ENCODE data around the gene RPL7L1.
"Not testable (repeated sequence)": the region's sequence is repeated elsewhere in the genome, so short reads cannot be mapped to it uniquely, and the experiment has no call there.

RPL7L1 gene

DNA sequence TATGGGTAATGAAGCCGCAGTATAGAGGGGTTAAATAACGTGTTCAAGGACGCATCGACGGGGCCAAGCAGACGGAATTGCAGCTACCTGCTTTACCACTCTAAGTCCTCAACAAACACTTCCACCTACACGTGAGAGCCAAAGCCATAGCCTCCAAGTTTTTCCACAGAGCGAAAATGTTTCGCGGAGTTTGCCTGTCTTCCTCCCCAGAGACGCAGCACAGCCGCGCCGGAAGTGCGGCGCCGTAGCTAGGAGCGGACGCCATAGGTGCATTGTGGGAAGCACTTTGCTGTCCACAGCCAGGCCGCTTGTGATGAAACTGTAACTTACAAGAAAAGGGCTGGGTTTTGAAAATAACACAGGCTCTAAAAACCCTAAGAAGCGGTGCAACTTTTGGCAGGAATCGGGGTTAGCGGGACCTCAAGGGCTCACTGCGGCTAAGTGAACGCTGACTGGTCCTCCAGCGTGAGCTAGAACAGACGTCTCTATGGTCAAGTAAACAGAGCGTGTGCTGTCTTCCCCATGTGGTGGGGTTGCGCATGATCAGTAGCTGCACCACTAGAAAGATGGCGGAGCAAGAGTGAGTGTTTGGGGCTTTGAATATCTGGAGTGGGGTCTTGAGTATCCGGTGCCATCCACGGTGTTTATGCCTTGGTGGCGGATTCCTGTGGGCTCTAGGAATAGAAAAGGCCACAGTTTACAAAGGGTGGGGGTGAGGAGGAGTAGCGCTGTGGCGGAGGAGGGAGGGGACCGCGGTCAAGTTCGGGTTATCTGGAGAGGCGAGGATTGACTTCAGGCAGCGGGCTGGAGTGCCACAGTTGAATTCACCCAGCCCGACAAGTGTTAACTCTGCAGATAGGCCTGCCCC lies at the start of gene RPL7L1:
TSS of gene RPL7L1 (plus strand) at position 245 of the 868 bp plus-strand sequence. CDS start at position 540, 295 bp downstream.
- peak; percentile 96 for DNase-seq

DNA sequence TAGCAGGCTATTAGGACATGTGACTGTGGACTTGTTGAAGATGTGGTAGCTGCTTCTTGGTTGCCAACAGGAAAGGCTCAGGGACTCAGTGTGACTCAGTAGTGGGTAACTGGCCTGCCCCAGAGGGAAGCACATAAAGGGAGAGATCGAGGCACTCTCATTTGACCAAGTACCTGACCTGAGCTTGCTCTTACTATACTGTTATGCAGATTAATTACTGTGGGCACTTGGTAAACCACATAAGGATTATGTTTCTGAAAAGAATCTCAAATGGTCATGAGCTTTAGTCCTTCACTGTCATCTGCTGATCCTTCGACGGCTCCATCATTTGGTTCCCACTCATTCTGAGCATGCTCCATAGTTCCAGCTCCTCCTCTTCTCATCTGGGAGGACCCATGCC lies 48.2 kb upstream of the RPL7L1 start:
- DNase-seq = no peak

DNA sequence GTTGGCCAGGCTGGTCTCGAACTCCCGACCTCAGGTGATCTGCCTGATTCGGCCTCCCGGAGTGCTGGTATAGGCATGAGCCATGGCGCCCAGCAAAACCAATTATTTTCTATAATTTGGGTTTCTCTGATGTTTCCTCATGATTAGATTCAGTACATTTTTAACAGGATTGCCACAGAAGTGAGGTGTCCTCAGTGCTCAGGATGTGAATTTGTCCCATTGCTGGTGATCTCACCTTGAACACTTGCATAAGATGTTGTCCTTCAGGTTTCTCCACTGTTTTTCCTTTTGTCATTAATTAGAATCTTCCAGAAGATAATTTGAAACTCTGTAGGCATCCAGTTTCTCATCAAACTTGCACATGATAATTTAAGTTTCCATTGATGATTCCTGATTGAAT lies 45.4 kb upstream of the RPL7L1 start:
- no peak for DNase-seq

DNA sequence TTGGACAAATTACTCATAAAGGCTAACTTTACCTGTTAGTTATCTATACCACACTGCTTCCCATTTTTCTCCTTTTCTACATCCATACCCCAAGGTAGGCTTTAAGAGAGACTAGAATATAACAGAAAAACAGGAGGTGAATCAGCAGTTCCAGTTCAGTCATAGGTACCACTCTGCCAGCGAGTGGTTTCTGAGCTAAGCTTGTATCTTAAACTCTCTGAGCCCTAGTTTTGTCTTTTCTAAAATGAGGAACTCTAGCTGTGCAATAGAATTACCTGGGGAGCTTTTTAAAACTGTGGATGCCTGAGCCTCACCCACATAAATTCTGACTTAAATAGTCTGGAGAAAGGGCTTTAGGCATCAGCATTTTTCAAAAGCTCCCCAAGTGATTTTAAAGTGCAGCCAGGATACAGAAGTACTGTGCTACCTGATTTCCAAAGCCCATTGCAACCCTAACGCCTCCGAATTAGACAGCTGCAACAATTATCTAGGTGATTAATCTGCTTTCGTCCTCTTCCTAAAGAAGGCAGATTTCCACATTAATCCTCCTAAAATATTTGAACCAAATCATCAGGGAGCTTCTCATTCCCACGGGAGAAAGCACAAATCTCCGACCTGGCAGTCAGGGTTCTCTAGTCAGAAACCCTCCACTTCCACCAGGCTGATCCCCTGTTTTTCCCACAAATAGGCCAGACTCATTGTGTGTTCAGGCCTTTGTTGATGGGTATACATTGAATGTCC lies 37.4 kb upstream of the RPL7L1 start:
- peak; percentile 11 for DNase-seq

DNA sequence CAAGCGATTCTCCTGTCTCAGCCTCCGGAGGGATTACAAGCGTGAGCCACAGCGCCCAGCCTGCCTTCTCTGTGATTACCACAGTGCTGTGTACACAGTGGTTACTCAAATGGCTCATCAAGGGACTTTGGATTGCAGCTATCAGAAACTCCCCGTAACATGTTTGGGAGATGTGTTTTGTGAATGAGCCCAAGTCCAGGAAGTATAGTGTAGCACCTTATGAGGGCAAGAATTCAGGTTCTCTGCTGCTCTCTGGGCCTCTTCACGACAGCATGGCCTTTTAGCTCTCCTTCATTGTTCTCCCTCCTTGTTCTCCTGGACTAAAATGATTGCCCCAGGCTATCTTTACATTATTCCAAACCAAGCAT lies 34.1 kb upstream of the RPL7L1 start:
- no peak for DNase-seq

DNA sequence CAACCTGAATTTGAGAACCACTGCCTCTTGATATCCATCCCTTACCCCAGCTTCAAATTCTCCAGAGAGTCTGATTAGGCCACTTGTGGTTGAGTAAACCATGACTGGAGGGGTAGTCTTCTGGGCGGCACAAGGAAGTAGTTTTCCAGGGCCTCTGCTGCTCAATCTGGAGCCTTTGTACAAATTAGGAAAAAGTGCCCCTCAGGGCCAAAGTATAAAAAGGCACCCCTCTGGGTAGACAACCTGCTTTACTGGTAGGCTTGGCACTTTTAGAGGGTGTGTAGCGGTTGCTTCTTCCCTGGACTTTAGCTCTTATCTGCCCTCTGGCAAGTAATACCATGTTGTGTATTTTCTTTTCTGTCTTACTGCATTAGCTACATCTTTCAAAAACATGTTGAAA lies 32.9 kb upstream of the RPL7L1 start:
- DNase-seq = peak; percentile 8

DNA sequence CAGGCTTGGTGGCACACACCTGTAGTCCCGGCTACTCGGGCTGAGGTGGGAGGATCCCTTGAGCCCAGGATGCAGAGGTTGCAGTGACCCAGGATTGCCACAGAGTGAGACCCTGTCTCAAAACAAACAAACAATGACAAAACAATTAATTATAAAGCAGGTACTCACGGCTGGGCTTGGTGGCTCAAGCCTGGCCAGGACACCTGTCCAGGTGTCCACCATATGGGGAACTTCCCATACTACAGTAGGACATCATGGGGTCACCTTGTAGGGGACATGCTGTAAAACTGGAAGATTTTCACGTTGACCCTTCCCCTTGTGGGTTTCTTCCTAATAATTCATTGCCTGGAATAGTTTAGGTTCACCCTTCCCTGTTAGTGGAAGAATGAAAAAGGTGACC lies 30.7 kb upstream of the RPL7L1 start:
- DNase-seq = no peak

DNA sequence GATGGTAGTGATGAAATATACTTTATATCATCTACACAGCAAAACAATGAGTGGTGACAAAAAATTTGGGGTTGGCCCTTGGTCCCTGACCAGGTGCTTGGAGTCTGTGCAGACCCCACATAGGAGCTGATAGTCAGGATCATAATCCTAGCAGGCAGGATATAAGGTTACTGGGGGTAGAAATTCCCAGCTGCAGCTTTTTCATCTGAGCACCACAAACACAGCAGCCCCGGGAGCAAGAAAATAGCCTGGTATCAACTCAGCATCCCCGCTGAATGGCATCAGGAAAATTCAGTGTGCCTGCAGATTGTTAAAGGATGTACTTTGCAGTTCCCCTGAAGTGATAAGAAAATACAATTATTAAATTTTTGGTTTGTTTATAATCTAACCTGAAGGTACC lies 27.8 kb upstream of the RPL7L1 start:
- DNase-seq = no peak

DNA sequence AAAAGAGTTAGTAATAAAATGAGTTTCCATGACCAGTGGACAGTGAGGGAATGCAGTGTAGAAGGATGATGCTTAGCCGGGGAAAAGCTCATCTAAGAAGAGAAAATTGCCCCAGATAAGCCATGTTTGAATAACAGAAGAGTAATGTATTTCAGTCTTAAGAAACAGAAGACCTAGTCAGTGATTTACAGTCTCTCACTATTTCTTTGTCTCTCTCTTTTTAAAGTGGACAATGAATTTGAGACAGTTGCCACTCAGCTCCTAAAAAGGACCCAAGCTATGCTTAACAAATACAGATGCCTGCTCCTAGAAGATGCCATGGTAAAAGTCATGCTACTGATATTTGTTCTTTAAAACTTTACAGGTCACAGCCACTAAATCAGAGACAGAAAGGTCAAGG lies 19.4 kb upstream of the RPL7L1 start:
- DNase-seq = no peak

DNA sequence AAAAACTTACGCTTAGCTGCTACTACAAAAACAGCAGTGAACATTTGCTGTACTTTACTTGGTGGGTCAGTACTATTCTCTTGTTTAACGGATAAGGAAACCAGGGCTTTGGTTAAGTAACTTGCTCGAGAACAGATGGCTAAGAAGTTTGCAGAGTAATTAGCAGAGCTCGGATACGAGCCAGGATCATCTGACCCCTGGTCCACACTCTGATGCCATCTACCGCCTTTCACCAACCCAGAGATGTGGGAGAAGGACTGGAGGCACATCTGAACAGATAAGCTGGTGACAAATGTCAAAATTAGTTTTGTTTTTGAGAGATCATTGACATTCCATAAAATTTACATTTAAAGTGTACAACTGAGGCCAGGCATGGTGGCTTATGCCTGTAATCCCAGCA lies 18.9 kb upstream of the RPL7L1 start:
- DNase-seq = no peak

DNA sequence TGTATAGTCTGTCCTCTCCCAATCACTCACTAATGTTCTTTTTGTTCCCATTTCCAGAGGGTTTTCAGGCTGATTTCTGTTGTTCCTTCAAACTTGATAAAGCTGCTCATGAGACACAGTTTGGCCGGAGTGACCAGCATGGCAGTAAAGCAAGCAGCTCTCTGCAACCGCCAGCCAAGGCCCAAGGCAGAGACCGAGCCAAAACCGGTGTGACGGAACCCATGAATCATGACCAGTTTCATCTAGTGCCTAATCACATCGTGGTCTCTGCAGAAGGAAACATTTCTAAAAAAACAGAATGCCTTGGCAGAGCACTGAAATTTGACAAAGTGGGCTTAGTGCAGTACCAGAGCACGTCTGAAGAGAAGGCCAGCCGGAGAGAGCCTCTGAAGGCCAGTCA lies 14.8 kb upstream of the RPL7L1 start:
- DNase-seq = no peak

DNA sequence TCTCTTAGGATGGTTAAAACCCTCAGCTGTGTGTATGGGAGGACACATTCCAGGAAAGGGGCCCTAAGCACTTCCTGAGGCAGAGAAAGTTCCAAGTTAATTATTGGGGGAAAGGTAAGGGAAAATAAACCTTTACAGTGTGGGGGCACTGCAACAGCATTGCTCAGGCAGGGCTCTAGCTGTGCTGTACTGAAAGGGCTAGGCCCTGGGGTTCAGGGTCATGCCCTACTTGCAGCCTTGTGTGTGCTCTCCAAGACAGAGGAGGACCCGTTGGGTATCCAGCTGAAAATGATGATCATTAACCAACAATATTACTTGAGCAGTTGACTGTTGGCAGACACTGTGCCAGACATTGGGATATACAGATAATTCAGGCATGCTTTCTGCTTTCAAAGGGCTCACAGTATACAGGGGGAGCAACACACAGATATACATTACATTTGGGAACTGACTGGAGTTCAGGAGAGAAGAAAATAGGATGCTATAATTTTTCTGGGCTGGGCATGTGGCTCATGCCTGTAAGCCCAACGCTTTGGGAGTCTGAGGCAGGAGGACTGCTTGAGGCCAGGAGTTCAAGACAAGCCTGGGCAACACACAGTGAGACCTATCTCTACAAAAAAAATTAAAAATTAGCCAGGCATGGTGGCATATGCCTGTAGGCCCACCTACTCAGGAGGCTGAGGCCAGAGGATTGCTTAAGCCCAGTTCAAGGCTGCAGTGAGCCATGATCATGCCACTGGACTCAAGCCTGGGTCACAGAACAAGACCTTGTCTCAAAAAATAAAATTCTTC lies 9.1 kb upstream of the RPL7L1 start:
- no peak for DNase-seq

DNA sequence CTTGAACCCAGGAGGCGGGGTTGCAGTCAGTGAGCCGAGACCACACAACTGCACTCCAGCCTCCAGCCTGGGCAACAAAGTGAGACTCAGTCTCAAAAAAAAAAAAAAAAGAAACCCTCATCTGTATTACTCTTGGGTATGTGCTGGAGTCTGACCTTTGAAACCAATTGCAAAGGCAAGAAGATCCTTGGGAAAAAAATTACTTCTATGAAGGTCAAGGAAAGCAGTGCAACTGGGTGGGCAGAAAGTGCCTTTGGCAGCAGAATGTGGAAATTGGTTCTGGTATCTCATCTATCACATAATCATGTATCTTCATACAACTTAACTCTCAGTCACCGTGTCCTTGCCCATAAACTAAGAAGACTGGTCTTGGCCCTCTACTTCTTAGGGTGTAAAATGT lies 7.7 kb upstream of the RPL7L1 start:
- no peak for DNase-seq

DNA sequence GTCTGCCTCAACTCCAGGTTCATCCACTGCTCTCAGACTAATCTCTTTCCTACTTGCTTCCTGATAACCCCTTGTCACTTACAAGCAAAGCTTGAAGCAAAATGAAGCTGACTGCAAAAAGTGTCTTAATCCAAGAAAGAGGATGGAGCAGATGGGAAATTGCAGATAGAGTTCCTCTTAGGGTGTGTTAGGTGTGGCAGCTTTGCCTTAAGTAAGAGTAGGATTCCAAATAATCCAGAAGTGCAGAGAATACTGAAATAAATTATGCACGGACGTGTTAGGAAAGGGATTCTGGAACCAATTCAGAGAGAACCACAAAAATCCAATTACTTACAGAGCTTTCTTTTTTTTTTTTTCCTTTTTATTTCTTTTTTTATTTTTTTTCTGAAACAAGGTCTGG lies 6.1 kb upstream of the RPL7L1 start:
- DNase-seq = no peak

DNA sequence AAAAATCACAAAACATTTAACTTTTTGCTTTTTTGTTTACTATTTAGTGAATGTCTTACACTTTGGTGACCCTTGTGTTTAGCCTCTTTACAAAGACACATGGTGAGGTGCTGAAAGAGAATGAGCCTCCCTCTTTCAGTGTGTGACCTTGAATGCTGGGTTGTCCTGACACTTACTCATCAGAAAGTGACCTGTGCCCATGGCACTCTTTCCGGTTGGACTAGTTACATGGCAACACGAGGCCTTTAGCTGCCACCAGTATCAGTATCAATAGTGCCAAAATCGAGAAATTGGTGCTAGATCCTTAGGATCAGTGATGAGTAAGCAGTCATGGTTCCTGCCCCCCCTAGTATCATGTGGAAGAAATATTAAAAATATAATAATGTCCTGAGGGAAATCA lies 1.7 kb upstream of the RPL7L1 start:
- no peak for DNase-seq

DNA sequence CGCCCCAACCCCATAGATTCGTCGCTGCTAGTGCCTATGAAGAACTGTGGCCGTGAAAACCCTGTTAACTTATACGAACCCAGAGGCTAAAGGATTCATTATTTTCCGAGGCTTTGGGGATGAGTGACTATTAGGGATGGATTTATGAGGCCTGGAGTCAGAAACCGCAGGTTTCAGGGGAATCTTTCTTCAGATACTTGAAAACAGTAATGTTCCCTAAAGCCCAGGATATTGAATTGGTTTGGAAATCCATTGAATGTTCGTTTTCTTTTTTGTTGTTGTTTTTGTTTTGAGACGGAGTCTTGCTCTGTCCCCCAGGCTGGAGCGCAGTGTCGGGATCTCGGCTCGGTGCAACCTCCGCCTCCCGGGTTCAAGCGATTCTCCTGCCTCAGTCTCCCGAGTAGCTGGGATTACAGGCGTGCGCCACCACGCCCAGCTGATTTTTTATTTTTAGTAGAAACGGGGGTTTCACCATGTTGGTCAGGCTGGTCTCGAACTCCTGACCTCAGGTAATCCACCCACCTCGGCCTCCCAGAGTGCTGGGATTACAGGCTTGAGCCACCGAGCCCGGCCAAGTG lies 913 bp downstream of the RPL7L1 start:
- not testable (repeated sequence) for DNase-seq

DNA sequence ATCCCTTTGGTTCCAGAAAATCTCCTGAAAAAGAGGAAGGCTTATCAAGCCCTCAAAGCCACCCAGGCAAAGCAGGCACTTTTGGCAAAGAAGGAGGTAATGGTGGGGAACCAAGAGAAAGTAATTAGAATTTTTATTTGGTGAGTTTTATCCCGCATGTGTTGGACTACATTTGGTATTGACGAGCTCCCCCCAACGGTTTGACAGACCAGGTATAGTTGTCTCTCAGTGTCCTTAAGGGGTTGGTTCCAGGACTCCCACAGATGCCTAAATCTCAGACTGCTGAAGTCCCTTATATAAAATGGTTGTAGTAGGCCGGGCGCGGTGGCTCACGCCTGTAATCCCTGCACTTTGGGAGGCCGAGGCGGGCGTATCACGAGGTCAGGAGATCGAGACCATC lies 1.5 kb downstream of the RPL7L1 start:
- peak; percentile 24 for DNase-seq

DNA sequence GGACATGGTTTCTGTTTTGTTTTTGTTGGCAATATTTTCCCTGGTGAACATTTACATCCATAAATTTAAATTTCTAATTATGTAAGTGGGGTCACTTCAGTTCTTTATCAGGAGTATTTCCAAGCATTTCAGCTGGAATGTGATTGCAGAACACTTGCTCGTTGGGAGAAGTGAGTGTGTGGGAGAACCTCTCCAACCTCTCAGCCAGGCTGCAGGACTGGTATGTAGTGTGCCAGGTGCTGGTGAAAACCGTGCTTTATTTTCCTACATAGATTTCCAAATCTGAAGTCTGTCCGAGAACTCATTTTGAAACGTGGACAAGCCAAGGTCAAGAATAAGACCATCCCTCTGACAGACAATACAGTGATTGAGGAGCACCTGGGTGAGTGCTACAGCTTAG lies 6.3 kb downstream of the RPL7L1 start:
- DNase-seq = no peak

DNA sequence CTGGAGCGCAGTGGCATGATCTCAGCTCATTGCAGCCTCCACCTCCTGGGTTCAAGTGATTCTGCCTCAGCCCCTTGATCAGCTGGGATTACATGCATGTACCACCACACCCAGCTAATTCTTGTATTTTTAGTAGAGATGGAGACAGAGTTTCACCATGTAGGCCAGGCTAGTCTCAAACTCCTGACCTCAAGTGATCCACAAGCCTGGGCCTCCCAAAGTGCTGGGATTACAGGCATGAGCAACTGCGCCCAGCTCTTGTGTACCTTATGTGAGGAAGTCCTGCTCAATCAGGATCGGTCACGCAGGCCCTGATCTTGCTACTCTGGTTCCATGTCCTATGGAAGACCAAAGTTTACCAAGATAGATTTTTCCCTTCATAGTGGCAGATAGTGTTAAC lies 8.8 kb downstream of the RPL7L1 start:
- not testable (repeated sequence) for DNase-seq

DNA sequence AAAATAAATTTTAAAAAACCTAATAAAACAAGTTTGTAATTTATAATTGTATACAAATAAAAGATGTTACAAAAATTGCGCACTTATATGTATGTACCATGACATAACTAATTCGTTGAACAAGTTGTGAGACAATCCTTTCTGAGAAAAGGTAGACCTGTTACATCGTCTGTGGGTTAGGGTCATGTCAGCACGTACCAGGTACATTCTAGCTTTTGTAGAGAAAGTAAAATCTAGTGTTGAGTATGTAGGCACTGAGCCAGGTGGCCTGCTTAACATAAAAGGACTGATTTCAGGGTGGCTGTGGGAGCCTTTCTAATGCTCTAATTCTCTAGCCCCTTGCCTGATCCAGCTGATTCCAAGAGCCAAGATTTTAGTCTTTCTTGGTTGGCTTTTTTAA lies 10.4 kb downstream of the RPL7L1 start:
- DNase-seq = peak; percentile 33

DNA sequence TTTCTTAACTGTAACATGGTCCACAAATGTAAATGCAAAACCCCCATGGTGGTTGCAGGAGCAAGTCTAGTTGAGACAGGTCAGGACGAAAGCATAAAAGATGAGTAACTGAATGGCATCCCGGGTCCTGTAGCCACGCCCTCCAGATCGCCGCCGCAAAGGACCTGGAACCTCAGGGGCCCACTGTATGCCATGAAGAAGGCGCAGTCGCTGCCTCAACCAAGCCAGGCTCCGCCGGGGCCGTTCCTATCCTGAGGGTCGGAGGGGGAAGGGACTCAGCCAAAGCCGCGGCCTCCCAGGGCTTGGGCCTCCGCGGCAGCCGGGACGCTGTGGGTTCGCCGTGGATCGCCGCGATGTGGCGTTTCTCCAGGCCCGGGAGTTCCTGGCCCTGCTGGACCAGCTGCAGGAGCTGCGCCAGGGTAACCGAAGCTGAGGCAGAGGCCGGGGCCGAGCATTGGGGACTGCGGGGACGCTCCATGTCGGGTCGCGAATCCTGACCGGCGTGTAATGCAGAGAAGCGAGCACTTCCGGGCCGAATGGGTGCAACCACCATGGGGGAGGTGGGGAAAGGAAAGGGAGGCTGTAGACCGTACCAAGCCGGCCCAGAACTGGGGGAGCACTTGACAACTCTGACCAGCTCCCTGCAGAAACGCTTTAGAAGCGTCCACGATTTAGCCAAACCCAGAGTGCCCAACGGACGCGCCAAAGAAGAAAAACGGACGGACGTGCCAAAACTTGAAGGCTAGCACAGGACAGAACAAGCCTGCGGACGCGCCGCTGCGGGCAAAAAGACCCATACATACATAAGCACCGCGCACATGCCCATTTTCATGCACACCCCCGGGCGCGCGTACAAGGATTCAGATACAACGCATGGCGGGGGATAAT lies 11.1 kb downstream of the RPL7L1 start:
- DNase-seq = peak; percentile 98

DNA sequence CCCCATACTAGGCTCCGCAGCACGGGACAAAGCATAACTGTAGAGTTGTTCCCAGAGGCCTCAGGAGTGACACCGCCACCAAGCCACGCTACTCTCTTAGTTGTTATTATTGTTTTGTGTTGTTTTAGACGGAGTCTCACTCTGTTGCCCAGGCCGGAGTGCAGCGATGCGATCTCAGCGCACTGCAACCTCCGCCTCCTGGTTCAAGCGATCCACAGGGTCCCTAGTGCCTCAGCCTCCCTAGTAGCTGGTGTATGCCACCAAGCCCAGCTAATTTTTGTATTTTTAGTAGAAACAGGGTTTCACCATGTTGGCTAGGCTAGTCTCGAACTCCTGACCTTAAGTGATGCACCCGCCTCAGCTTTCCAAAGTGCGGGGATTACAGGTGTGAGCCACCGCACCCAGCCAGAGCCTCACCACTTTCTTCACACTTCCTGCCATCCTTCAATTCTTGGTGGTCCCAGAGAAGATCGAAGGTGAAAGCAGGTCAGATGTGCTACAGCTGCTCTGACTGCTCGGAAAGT lies 11.8 kb downstream of the RPL7L1 start:
- no peak for DNase-seq
